NT2/D1 (cell line): ENCODE data around the gene BANP.

Experiments used
- DNase-seq: peaks from one replicate; pipeline ENCODE4 v3.0.0-alpha.2; 2011; ENCODE audit warnings: low read depth, low spot score
- H3K27me3 ChIP-seq: 2 replicates; pipeline ENCODE4 v1.6.0; 2011; ENCODE audit warnings: mild to moderate bottlenecking; ENCODE audit not compliant: insufficient read length, insufficient read depth
- H3K36me3 ChIP-seq: 2 replicates; pipeline ENCODE4 v1.6.1; 2011; ENCODE audit warnings: mild to moderate bottlenecking, low read length, mixed read lengths; ENCODE audit not compliant: insufficient read depth, insufficient read length
- H3K4me1 ChIP-seq: 2 replicates; pipeline ENCODE4 v1.5.1; 2011; ENCODE audit not compliant: insufficient read depth, insufficient read length
- H3K4me3 ChIP-seq: 2 replicates; pipeline ENCODE4 v1.5.1; 2011; ENCODE audit warnings: low read depth; ENCODE audit not compliant: insufficient read length
- H3K9ac ChIP-seq: 2 replicates; pipeline ENCODE4 v1.6.0; 2011; ENCODE audit warnings: low read depth; ENCODE audit not compliant: insufficient read length
- H3K9me3 ChIP-seq: 2 replicates; pipeline ENCODE4 v1.5.1; 2011; ENCODE audit warnings: mild to moderate bottlenecking, low read length; ENCODE audit not compliant: insufficient read depth
- SUZ12 ChIP-seq: IDR thresholded peaks from 2 replicates; pipeline ENCODE4 v1.6.1; 2011; ENCODE audit not compliant: insufficient read length, insufficient read depth; ENCODE audit errors: extremely low read depth
- YY1 ChIP-seq: IDR thresholded peaks from 2 replicates; pipeline ENCODE4 v1.6.1; 2011; ENCODE audit not compliant: insufficient read length, insufficient read depth
- ZNF274 ChIP-seq: IDR thresholded peaks from 2 replicates; pipeline ENCODE4 v1.6.1; 2011; ENCODE audit warnings: mild to moderate bottlenecking, low read depth, low read length

BANP gene

GRCh38 chr16:88066234-88066633 lies 115.0 kb downstream of the BANP start:
- no peak for DNase-seq
- TF ChIP-seq SUZ12 (no peak), YY1 (no peak), ZNF274 (no peak)
- no peak overlapping the region for H3K4me3 ChIP-seq
- H3K27me3 ChIP-seq: no peaks in the 10 kb centered on the region
- peaks cover 43% of the 10 kb centered on the region for H3K4me1 ChIP-seq
- peaks cover 21% of the 10 kb centered on the region; the same call in 1 of the 2 replicates for H3K9me3 ChIP-seq
- H3K9ac ChIP-seq: no peak overlapping the region
- peaks cover 54% of the 10 kb centered on the region for H3K36me3 ChIP-seq

- H3K36me3 ChIP-seq: peaks cover 60% of the 10 kb centered on the region
- DNase-seq: no peak
- TF ChIP-seq YY1 (no peak), ZNF274 (no peak), SUZ12 (no peak)
These were observed 115.7 kb downstream of the BANP start for GRCh38 chr16:88066680-88067529.

GRCh38 chr16:88067530-88068411 lies 116.5 kb downstream of the BANP start:
- H3K27me3 ChIP-seq: no peaks in the 10 kb centered on the region
- peaks cover 66% of the 10 kb centered on the region for H3K36me3 ChIP-seq
- peaks cover 21% of the 10 kb centered on the region; the same call in 1 of the 2 replicates for H3K9me3 ChIP-seq
- DNase-seq: no peak
- no peak overlapping the region for H3K4me3 ChIP-seq
- TF ChIP-seq YY1: no peak
- TF ChIP-seq SUZ12: no peak
- no peak for TF ChIP-seq ZNF274
- H3K4me1 ChIP-seq: peaks cover 35% of the 10 kb centered on the region
- H3K9ac ChIP-seq: peak overlapping the region; percentile 17

More at GRCh38 chr16:88066680-88067529, 115.7 kb downstream of the BANP start:
- peaks cover 21% of the 10 kb centered on the region; the same call in 1 of the 2 replicates for H3K9me3 ChIP-seq
- no peak overlapping the region for H3K4me3 ChIP-seq
- H3K4me1 ChIP-seq: peaks cover 41% of the 10 kb centered on the region
- no peaks in the 10 kb centered on the region for H3K27me3 ChIP-seq
- no peak overlapping the region for H3K9ac ChIP-seq

- Histone ChIP-seq H3K9me3 (peaks cover 18% of the 10 kb centered on the region; the same call in 1 of the 2 replicates), H3K9ac (peak overlapping the region; percentile 17), H3K36me3 (peaks cover 67% of the 10 kb centered on the region), H3K4me3 (no peak overlapping the region), H3K27me3 (no peaks in the 10 kb centered on the region), H3K4me1 (peaks cover 28% of the 10 kb centered on the region)
- no peak for TF ChIP-seq YY1
- DNase-seq: no peak
These were observed 117.5 kb downstream of the BANP start for GRCh38 chr16:88068476-88069396.

GRCh38 chr16:88069397-88070168 lies 118.3 kb downstream of the BANP start:
- Histone ChIP-seq H3K4me1 (peaks cover 22% of the 10 kb centered on the region), H3K36me3 (peaks cover 70% of the 10 kb centered on the region), H3K27me3 (no peaks in the 10 kb centered on the region), H3K4me3 (no peak overlapping the region), H3K9ac (no peak overlapping the region), H3K9me3 (peaks cover 12% of the 10 kb centered on the region; the same call in 1 of the 2 replicates)
- TF ChIP-seq YY1 (no peak), ZNF274 (no peak), SUZ12 (no peak)
- no peak for DNase-seq

GRCh38 chr16:88070341-88070740 lies 119.1 kb downstream of the BANP start:
- Histone ChIP-seq H3K4me3 (no peak overlapping the region), H3K9ac (no peak overlapping the region), H3K9me3 (peaks cover 7% of the 10 kb centered on the region; the same call in 1 of the 2 replicates), H3K36me3 (peaks cover 71% of the 10 kb centered on the region), H3K4me1 (peaks cover 18% of the 10 kb centered on the region), H3K27me3 (no peaks in the 10 kb centered on the region)
- TF ChIP-seq SUZ12 (no peak), YY1 (no peak), ZNF274 (no peak)
- DNase-seq: no peak
